ENCODE data around the gene TBL1X.

Gene TBL1X

DNA sequence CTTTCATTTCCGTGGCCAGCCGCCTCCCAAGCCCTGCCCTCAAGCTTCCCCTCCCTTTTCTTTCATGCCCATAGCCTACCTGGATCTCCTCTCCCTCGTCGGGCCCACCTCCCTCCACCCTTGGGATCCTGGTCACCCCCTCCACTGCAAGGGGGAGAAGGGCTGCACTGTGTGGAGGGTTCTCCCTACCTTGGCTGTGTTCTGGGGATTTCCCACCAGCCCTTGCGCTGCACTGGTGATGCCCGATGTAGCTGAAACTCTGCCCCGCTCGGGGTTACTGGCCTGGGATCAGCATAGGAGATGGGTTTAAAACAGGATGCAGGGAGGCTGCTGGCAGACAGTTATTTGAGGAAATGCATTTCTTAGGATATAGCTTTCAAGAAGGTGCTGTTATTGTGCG, 128.9 kb downstream of the TBL1X start:
- DNase-seq, result no peak

DNA sequence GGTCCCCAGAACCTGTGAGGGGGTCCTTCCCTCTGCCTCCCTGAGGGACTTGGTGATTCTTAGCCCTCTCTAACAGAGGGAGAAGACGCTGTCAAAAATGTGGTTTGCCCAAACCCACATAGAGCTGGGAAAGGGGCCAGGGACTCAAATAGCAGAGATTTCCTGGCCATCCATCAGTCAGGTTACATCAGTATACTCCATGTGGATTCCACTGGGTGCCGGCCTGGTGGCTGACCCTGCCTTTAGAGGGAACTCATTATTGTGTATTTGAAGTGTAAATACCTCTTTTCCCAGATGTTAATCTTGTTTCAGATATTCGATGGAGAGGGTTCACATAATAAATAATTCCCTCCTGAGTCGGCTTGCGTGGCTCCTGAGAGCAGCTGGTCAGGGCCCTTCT, 130.3 kb downstream of the TBL1X start:
- no peak for DNase-seq

DNA sequence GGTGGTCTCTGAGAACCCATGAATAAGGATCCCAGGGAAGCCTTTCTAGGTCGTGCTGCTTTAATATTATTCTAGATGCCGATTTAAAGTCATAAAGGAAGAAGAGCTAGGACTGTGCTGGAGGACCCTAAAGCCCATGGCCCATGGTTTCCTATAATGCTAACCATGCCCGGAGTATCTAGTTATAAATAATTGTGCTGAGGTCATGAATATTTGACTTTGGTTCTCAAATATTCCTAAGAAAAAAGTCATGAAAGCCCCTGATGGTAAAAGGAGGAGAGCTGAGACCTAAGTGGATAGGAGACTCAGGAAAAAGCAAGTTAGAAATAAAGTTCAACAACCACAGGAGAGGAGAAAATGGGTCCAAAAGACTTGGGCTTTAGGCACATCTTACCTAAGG, 132.0 kb downstream of the TBL1X start:
- no peak for DNase-seq

GRCh38 chrX:9597361-9598035, 132.6 kb downstream of the TBL1X start:
- no peak for DNase-seq

GRCh38 chrX:9598344-9598743, 133.5 kb downstream of the TBL1X start:
- no peak for DNase-seq

- no peak for DNase-seq
Observed at GRCh38 chrX:9604111-9604907, 139.5 kb downstream of the TBL1X start.

- DNase-seq, result no peak
Observed at GRCh38 chrX:9604908-9605306, 140.0 kb downstream of the TBL1X start.

DNA sequence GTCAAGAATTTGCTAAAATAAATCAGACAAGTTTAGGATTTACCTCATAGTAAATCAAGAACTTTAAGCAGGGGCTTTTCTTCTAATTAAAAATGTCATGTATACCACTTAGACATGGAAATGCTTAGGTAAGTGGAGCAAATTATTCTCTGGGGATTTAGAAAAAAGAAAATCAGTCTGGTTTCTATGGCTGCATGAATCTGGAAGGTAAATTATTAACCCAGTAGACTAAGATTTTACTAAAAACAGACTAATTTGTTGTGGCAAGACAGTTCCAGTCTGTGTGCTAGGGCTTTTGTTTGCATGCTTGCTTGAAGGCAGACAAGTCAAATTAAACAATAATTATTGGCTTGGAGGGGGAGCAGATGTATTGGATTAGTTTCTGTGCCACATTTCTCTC, 140.6 kb downstream of the TBL1X start:
- DNase-seq, result no peak

GRCh38 chrX:9606971-9607370, 142.1 kb downstream of the TBL1X start:
- no peak for DNase-seq

GRCh38 chrX:9609499-9609898, 144.6 kb downstream of the TBL1X start:
- DNase-seq, result no peak

GRCh38 chrX:9609987-9610386, 145.1 kb downstream of the TBL1X start:
- DNase-seq, result no peak

DNA sequence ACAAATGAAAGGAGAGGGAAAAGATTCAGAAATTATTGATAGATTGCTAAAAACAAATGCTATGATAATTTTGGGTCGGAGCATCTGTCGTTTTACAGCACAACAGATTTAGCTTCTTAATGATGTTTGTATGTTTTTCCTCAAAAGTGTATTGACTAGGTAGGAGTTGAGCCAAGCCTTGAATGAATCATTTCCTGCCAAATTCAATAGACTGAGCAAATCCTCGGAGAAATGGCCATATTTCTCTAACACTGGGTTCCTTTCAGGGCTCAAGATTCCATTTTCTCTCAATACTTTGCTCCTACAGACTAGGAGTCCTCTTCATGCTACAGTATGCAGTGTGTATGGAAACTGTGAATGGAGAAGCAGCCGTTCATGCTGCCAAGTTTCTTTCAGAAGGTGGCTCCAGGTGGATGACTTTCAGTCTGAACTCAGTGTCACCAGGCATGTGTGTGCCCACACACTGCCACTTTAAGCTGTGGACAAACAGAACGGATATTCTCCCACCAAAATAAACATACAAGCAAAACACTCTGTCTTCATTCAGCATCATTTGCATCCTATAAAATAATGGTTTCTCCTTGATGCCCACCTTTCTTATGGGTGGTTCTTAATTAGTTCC, 146.0 kb downstream of the TBL1X start:
- DNase-seq, result no peak

DNA sequence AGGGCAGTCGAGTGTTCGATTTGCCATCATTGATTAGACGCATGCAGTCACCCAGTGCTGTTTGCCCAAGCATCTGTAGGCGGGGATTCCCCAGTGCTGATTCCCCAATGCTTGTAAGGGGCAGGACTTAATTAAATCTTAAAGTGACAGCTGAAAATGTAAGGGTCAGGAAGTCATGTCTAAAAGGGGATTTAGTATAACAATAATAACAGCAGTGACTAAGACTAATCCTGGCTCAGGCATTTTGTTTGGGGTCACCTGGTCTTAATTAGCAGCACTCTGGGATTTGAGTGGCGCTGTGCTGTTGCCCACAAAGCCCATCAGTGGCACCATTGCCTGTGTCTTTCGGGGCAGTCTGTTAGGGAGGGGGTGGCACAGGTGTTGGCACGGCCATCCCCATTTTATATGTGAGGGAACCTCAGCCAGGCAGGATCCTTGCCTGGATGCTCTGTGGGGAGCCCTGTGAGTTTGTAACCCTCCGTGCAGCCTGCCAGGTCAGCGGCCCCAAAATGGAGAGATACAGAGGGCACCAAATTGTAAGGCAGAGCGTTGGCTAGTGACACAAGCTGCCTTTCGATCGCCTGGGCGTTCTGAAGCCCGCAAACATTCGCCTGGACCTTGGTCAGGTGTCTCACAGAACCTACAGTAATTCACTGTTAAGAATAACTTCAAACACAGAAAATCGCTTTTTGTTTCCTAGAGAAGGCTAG, 146.7 kb downstream of the TBL1X start:
- DNase-seq, result no peak

DNA sequence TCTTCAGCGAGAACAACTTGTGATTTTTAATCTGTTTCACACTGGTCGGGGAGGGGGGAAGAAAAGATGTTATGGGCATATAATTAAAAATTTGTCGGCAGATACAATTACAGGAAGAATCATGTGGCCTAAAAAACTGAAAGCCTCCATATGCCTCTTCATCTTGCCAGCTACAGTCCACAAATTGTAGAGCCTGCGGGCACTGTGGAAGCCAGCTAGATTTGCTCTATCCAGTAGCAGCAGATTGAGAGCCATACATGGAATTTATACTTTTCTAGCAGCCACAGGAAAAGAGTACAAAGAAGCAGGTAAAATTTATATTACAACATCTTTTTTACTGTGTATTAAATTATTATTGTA, 147.3 kb downstream of the TBL1X start:
- no peak for DNase-seq

- DNase-seq, result no peak
Observed at GRCh38 chrX:9614016-9614415, 149.2 kb downstream of the TBL1X start.

GRCh38 chrX:9619133-9619532, 154.3 kb downstream of the TBL1X start:
- DNase-seq, result no peak

GRCh38 chrX:9619581-9619980, 154.7 kb downstream of the TBL1X start:
- DNase-seq, result no peak

DNA sequence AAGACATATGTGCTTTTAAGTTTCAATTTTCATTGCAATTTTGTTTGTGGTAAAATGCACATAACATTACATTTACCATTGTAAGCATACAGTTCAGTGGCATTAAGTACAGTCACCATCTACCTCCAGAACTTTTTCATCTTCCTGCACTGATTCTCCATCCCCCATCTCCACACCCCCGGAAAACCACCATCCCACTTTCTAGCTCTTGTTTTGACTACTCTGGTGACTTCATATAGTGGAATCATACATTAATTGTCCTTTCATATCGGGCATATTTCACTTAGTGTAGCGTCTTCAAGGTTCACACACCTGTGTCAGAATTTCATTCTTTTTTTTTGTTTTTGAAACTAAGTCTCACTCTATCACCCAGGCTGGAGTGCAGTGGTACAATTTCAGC, 157.3 kb downstream of the TBL1X start:
- no peak for DNase-seq

DNA sequence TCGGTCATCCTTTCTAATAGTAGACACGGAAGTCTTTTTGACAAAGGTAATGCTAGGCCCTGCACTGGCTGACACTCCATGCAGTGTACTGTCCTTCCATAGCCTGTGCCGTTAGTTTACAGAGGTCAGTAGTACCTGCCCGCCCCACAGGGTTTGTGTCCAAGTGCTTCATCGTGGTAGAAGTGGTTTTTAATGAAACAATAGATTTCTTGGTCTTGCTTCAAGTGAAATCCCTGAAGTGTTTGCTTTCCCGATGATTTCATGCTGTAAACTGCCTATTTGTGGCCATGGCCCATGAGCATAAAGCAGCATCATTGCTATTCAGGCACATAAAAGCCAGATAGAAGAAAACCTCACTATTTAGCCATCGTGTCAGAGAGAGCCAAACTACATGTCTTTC, 161.5 kb downstream of the TBL1X start:
- DNase-seq, result no peak

DNA sequence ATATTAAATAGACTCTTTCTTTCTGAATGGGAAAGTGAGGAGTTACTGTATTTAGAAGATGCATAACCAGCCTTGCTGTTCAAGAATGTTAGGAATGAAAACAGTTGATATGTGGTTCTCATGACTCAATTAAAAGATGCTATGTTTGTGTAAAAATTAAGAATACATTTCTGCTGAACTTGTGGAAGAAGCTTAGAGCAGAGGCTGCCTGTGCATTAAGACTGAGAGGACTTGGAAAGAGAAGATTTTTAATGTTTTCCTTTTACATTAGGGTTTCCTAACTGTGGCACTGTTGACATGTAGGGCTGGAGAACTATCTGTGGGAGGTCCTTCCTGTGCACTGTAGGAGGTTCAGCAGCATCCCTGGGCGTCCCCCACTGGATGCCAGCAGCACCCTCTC, 163.1 kb downstream of the TBL1X start:
- DNase-seq, result no peak

- no peak for DNase-seq
Observed at GRCh38 chrX:9628779-9629493, 164.1 kb downstream of the TBL1X start.

DNA sequence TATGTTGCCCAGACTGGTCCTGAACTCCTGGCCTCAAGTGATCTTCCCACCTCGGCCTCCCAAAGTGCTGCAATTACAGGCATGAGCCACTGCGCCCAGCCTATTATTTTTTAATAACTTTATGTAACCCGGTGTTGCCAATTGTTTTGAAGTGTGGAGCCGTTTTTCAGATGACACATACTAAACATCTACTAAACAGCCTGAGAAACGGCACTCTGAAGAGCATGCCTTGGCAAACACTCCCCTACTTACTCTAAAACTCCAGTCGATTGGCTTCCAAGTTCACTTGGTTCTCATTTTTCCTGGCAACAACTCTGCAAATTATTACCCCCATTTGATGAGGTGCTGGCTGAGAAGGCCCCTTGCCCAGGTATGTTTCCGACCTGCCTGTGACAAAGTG, 169.7 kb downstream of the TBL1X start:
- no peak for DNase-seq

GRCh38 chrX:9635368-9635767, 170.5 kb downstream of the TBL1X start:
- DNase-seq, result no peak
